GM19455 (cell line): Measurements from ENCODE around the gene TNNI3.
"Not testable (repeated sequence)": the region's sequence is repeated elsewhere in the genome, so short reads cannot be mapped to it uniquely, and the experiment has no call there.

ENCODE experiments used
- ATAC-seq: cut with Tn5 transposase; IDR thresholded peaks from one replicate; pipeline ENCODE4 v1.9.1; 2021; ENCODE audit not compliant: unreplicated experiment

TNNI3 gene

DNA sequence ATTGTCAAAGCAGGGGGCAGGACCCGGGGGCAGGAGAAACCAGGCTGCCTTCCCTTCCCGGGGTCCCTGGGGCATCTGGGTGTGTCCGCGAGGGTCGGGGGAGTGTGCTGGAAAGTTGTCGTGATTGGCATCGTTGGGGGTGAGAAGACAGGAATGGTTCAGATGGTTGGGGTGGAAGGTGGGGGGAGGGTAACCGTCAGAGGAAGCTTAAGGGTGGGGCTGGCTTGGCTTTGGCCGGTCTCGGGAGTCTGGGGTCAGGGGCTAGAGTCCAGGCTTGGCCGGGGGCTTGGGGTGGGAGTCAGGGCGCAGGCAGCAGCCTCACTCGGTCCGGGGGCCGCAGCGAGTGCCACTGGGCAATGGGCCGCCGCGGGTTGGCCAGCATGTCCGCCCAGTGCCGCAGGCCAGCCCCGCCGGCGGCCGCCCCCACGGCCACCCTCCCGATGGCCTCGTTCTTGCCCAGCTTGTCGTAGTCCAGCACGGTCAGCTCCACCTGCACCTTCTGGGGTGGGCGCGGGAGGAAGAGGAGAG is 15.7 kb upstream of the TNNI3 start:
- ATAC-seq = no peak

DNA sequence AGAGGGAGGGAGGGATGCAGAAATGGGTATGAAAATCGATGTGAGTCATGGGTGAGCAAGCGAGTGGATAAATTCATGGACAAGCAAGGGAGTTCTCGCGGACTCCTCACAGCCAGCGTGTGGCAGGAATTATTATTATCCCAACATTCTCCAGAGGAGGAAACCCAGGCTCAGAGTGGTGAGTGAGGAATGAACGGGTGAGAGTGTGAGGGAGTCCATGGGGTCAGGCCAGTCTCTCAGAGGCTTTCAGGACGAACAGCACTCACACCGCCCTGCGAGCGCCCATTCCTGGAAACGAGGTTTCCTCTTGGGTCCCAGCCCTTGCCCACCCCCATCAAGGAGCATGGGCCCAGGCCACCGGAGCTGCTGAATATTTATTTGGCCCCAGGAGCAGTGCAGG is 15.2 kb upstream of the TNNI3 start:
- no peak for ATAC-seq

DNA sequence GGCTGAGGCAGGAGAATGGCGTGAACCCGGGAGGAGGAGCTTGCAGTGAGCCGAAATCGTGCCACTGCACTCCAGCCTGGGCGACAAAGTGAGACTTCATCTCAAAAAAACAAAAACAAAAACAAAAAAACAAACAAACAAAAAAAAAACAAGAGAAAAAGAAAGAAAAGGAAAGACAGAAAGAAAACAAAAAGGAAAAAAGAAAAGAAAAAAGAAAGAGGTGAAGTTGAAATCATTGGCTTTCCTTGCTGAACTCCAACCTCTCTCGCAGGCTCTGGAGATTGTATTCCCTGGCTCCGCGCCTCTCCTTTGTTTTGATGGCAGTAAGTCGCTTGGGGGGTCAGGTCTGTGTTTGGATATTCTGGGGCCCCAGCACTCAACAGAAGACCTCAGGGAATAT is 14.8 kb upstream of the TNNI3 start:
- not testable (repeated sequence) for ATAC-seq

DNA sequence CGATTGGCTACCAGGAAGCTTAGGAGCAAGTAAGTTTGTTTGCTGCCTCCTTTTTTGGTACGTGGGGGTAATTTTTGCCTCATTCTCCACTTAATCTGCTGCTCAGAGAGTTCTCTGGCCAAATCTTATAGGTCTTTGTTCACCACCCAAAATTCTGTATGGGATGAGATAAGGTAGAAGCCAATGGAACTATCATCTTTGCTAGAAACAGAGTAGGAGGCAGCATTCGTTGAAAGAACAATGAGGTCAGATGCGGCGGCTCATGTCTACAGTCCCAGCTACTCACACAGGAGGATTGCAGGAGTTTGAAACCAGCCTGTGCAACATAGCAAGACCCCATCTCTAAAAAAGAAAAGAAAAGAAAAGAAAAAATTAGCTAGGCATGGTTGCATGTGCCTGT is 13.9 kb upstream of the TNNI3 start:
- ATAC-seq = no peak

DNA sequence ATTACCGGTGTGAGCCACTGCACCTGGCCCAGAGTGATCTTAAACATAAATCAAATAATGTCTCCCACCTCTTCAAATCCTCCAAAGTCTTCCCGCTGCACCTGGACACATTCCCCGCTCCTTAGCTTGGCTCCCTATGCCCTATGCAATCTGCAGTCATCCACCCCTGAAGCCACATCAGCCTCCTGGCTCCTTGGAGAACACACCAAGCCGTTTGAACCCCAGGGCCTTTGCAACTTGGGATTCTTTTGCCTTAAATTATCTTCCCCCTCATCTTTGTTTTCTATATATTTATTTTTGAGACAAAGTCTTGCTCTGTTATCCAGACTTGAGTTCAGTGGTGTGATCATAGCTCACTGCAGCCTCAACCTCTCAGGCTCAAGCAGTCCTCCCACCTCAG is 11.6 kb upstream of the TNNI3 start:
- ATAC-seq = no peak

DNA sequence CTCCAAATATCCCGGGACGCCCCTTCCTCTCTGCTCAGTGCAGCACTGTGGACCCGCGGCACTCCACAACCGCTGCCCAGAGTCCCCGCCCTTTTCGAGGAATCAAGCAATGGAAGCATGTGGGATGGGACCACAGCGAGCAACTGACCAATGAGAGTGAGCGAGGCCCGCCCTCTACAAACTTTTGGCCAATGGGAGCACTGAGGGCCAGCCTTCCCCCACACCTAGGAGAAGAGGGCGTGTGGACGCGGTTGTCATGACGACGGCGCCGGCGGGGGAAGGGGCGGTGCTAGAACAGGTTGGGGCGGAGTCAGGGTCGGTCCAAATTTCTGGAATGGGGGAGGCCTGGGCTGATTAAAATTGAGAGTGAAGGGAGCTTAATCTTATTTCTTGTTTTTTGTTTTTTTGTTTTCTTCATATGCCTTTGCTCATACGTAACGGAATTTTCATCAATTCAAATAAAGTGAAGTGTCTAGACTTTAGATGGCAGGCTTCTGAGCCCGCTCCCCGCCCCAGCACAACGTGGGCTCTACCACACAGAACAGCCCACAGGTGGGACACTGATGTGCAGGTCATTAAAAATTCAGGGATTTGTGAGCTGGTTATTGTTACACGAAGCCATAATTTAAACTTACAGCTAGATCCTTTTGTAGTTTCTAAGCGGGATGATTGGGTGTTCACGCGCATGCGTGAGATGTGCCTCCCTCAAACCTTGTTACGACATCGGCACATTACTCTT is 9.2 kb upstream of the TNNI3 start, which contains the start of gene DNAAF3:
Gene DNAAF3 (minus strand): TSS at position 84 of the 739 bp plus-strand sequence. CDS start 200 bp downstream, outside the sequence.
- no peak for ATAC-seq

DNA sequence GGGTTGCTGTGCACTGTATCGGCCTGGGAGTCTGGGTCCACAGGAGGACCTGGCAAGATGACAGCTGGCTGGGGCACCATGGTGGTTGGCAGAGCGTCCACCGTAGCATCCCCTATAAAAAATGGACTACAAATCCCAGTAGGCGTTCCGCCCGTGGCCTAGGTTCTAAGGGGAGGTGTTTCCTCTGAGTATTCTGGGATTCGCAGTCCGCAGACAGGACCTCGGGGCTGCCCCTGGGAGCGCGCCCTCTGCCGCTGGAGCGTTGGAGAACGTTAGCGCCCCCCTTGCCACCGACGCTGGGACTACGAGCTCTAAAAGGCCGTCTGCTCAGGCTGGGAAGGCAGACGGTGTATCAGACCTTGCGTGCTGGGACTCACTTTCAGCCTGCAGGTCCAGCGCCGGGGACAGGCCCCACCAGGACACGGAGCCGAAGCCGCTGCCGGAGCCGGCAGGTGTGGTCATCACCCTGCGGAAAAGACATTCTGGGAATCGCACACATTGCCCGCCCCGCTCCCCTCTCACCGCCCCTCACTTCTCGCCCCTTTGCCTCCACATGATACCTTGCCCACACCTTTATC is 8.5 kb upstream of the TNNI3 start:
- ATAC-seq = no peak

DNA sequence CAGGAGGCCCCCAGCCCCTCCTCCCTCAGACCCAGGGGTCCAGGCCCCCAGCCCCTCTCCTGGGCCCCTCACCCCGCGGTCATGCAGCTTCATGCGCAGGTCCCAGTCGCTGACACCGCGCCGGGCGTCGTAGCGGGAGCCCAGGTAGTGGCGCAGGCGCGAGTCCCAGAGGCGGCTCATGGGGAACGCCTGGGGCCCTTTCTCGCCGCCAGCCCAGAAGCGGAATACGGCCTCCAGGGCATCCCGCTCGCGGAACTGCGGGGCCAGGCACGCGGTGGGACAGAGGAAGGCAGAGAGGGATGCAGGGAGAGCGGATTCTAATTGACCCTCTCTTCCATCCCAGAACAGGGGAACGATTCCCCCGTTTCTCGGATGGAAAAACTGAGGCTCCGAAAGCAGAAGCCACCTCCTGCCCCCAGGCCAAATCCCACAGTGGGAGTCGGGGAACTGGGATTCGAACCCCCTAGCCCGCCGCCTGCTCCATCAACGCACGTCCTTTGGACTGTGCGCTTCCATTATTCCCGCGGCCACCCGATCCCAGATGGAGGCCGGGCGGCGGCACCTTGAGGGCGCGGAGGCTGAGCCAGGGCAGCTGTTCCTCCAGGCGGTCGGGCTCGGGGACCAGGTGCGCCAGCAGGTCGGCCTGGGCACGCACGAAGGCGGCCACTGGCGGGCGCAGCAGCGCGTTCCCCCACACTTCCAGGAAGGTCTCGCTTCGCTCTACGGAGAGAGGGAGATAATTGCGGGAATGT is 4.2 kb upstream of the TNNI3 start:
- no peak for ATAC-seq

DNA sequence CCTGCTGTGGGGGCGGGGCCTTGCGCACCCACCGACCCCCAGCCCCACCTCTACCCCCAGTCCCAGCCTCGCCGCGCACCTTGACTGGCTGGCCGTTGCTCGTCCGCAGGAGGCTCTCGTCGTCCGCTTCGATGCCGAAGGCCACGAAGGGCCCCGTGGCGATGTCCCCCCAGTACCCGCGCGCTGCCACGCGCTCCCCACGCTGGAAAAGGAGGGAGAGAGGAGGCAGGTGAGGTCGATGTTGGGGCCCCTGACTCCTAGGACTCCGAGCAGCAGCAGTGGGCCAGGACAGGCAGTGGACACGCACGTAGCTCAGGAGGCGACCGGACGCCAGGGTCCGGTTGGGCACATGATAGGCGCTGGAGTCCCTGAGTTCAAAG is 3.4 kb upstream of the TNNI3 start:
- no peak for ATAC-seq

DNA sequence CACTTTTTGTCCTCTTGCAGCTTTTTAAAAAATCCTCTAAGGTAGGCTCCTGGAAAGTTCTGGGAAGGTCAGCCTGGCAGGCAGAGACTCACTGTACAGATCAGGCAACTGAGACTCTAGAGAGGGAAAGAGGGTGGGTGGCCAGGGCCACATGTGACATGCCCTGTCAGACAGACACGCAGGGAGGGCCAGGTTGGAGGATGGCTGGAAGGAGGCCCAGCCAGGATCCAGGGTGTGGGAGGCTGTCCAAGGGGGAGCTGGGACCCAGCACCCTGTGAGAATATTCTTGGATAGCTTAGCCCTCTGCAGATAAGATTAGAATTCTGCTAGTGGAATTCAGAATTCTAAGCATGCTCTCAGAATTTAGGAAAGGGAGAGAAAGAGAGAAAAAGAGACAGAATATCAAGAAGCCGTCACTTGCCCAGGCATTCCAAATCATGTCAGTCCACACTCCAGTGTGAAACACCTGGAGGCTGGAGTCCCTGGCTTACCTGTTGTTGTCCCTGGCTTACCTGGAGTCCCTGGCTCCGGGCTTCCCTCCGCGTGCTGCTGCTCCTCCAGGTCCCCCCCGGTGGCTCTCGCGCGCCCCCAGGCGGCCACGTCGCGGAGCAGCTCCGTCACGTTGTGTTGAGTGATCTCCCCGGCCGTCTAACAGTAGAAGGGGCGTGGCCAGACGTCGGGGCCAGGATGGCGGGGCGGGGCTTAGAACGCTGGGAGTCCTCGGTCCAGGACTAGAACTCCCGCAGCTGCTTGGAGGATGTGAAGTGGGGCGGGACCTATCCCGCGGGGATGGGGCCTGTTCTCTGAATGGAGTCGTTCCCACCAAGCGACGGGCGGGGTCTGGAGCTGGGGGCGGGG is 2.8 kb upstream of the TNNI3 start:
- ATAC-seq = no peak

DNA sequence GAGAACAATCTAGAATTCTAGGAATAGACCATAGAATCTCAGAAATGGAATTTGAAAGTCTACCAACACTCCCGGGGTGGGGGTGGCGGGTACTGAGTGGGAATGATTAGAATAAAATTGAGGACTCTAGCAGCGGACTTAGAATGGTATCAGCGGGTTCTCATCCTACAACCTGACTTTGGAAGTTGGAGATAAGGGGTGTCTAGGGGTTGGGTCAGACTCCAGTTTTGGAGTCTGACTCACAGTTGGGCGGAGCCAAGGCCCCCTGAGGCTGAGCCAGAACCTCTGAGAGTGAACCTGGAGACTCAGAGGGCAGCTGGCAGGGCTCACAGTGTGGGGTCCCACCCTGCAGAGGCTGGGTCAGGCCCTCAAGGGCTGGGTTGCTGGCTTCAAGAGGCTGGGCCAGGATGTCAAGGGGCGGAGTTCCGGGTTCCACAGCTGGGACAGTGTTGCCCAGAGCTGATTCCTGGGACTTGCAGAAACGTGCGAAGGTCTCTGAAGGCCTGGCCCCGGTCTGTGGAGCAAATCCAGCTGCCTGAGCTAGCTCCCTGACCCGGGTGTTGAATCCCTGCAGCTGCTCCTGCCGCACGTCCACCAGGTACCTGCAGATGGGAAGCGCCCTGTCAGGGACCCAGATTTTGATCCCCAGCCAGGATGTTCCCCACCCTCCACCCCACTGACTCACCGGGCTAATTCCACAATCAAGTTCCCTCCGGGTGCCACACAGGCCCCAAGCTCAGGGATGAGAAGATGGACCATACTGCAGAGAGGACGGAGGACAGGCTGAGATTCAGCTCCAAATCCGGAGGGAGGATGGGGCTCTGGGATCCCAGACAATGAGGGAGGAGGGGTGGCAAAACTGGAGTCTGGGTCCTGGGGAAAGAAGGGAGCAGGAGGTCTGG is 1.6 kb upstream of the TNNI3 start:
- no peak for ATAC-seq

DNA sequence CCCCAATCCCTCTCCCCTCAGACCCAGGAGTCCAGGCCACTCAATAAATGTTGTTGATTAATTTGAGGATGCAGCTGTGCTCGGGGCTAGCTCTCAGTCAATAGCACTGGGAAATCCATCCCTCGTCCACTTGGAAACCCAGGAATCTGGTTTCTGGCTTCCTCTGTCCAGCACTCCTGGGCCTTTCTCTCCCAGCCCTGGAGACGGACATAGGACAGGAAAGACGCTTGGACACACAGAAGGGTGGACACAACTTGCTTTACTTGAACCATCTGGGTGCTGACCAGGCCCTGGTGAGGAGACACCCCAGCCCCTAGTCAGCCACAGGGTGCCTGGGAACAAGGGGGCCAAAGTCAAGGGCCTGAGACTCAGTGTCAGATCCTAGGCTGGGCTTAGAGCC is 891 bp upstream of the TNNI3 start:
- ATAC-seq = no peak

DNA sequence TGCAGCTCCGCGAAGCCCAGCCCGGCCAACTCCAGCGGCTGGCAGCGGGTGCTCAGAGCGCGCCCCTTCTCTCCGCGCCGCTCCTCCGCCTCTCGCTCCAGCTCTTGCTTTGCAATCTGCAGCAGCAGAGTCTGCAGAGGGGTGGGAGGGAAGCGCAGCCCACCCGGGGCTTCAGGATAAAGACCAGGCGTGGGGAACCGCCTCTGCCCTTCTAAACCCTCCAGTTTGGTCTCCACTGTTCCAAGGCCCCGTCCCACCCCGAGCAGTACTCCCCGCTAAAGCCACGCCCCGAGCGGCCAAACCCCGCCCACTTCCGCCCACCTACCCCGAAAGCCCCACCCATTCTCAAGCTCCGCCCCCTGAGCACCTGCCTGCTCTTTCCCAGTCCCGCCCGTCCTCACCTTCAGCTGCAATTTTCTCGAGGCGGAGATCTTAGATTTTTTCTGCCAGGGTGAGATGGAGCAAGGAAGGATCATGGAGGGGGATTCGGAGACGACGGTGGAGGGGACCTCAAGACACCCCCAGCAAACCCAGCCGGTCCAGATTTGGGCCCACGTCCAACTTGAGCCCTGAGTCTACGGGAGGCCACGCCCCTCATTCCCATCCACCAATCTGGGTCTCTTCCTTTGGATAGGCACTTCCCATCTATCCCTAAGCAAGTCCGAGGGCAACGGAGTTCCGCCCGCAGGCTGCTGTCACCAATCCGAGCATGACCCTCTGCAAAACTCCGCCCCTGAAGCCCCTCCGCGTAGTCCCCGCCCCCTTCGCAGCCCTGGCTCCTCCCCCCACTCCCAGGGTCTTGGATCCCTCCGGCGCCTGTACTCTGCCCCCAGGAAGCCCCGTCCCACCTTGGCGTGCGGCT is 1.1 kb downstream of the TNNI3 start:
- no peak for ATAC-seq

DNA sequence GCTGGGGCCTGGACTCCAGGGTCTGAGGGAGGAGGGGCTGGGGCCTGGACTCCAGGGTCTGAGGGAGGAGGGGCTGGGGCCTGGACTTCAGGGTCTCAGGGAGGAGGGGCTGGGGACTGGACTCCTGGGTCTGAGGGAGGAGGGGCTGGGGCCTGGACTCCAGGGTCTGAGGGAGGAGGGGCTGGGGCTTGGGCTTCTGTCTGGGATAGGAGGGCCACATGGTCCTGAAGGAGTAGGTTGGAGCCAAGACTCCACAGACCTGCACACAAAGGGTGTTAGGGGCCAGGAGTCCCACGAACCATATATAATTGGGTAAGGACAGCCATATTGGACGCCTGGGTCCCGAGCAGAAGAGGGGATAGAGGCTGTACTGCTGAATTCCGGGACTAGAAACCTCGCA is 1.7 kb downstream of the TNNI3 start:
- not testable (repeated sequence) for ATAC-seq

DNA sequence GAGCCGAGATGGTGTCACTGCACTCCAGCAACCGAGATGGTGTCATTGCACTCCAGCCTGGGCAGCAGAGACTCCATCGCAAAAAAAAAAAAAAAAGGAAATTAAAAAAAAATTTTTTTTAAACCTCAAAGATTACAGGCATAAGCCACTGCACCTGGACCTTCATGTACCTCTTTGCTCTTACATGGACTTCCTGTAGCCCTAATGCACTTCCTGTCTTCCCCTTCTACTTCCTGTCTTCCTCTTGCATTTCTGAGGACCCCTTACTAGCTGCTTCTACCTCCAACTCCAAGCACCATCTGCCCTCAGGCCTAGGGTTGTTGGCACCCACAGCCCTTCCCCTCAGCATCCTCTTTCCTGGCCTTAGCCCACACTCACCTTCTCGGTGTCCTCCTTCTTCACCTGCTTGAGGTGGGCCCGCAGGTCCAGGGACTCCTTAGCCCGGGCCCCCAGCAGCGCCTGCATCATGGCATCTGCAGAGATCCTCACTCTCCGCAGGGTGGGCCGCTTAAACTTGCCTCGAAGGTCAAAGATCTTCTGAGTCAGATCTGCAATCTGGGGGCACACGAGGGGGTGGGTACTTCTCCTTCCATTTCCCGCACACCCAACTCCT is 3.8 kb downstream of the TNNI3 start:
- no peak for ATAC-seq

DNA sequence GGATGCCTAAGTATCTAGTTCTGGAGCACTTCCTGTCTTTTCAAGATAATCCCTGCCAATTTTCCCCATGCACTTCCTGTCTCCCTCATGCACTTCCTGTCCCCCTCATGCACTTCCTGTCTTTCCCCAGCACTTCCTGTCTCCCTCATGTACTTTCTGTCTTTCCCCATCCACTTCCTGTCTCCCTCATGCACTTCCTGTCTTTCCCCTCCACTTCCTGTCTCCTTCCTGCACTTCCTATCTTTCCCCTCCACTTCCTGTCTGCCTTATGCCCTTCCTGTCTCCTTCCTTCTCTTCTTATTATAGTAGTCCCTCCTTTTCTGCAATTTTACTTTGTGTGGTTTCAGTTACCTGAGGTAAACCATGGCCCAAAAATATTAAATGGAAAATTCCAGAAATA is 5.5 kb downstream of the TNNI3 start:
- no peak for ATAC-seq

DNA sequence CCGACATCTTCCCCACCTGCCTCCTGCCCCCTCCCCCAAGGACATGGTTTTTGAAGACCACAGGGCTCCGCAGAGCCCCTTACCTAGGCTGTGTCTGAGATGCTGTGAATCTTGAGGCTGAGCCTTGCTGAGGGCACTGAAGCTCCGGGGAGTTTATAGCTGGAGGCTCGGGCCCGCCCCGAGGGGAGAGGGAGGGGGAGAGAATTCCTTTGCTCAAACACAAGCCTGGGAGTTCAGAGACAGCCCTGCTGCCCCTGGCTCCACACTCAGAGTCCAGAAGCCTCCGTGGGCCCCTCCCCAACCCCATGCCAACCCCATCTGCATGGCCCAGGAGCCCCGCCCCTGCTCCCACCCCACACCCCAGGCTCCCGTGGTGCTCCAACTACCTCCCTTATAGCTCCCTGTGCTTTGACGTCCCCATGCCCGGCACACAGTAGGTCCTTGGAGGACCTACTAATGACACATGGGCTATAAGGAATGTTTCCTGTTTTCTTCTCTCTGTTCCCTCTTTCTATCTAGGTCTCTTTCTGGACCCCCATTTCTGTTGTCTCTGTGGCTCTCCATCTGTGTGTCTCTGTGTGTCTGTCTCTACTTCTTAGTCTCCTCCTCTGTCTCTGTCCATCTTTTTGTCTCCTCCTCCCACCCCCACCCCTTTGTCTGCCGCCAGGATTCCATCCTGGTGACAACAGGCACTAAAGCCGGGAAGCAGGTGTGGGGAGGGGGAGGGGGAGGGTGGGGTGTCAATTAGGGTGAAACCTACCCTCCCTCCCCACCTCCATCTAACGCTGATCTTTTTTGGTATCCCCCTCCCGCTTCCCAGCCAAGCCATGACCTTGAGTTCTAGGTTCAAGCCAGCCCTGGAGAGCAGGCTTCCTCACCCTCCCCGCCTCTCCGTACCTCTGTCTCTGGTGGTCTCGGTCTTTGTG is 8.2 kb downstream of the TNNI3 start, which contains the start of gene TNNT1:
Gene TNNT1 (minus strand): TSS at position 129 of the 926 bp plus-strand sequence. CDS start 2,049 bp downstream, outside the sequence.
- no peak for ATAC-seq
